HG03565 (cell line): ENCODE data around the gene MUL1.
"Not testable (repeated sequence)": the region's sequence is repeated elsewhere in the genome, so short reads cannot be mapped to it uniquely, and the experiment has no call there.

Experiments
- ATAC-seq: cut with Tn5 transposase; IDR thresholded peaks from one replicate; pipeline ENCODE4 v1.9.1; 2021; ENCODE audit warnings: mild to moderate bottlenecking, moderate library complexity; ENCODE audit not compliant: unreplicated experiment

Gene MUL1

GRCh38 chr1:20507564-20508410 is at the start of gene MUL1:
Gene MUL1 (minus strand): TSS chr1:20508151. CDS start chr1:20508024, 127 bp downstream.
- ATAC-seq = peak; percentile 59

- no peak for ATAC-seq
These were observed 47.8 kb upstream of the MUL1 start for GRCh38 chr1:20555758-20556120.

GRCh38 chr1:20555025-20555757 is 47.2 kb upstream of the MUL1 start:
- ATAC-seq = no peak

GRCh38 chr1:20552728-20553445 is 44.9 kb upstream of the MUL1 start:
- no peak for ATAC-seq

- ATAC-seq = no peak
These were observed 44.2 kb upstream of the MUL1 start, which contains the start of gene FAM43B for GRCh38 chr1:20551945-20552727. Gene FAM43B (plus strand): TSS chr1:20552573. CDS start chr1:20552974, 401 bp downstream.

GRCh38 chr1:20551161-20551560 is 43.2 kb upstream of the MUL1 start:
- no peak for ATAC-seq

GRCh38 chr1:20546637-20547036 is 38.7 kb upstream of the MUL1 start:
- no peak for ATAC-seq

GRCh38 chr1:20540281-20540680 is 32.3 kb upstream of the MUL1 start:
- ATAC-seq = no peak

DNA sequence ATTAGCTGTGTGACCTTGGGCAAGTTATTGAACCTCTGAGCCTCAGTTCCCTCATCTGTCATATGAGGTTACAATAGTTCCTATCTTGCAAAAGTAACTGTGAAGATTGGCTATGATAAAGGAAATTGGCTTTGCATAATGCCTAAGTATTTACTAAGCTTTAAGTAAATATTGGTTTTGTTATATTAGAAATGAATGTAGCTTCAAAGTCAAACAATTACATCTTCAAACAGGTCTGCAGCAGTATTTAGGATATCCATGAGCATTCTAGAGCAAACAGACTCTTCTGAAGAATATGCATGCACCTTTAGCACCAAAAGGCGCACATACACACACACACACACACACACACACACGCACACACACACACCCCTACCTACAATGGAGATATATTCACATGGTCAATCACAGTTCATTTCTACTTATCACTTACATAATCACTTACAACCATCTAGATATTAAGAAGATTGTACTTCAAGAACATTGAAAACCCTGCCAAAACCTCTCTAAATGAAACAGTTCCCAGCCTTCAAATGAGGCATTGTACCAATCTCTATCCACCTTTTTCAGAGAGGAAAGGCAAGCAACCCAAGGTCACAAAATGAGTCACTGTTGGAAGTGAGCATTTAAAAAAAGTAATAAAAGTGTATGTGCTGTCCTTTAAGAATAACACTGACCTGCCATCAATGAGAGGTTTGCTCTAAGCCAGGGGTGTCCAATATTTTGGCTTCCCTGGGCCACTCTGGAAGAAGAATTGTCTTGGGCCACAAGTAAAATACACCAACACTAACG is 31.0 kb upstream of the MUL1 start:
- no peak for ATAC-seq

DNA sequence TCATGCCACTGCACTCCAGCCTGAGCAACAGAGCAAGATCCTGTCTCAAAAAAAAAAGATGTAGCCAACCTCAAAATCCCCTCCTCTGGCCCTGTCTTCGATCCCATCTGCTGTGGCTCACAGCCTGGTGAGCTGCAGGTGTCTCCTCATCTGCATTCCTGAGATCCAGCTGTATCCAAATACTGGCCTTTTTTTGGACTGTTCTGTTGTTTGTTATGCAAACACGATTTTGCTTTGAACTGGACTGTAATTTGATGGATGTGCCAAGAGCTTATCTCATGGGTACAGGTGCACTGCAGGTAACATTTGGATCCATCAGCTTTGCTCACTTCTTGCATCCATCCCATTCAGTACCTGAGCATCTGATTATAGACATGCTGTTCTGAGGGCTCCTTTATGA is 30.3 kb upstream of the MUL1 start:
- ATAC-seq = no peak

DNA sequence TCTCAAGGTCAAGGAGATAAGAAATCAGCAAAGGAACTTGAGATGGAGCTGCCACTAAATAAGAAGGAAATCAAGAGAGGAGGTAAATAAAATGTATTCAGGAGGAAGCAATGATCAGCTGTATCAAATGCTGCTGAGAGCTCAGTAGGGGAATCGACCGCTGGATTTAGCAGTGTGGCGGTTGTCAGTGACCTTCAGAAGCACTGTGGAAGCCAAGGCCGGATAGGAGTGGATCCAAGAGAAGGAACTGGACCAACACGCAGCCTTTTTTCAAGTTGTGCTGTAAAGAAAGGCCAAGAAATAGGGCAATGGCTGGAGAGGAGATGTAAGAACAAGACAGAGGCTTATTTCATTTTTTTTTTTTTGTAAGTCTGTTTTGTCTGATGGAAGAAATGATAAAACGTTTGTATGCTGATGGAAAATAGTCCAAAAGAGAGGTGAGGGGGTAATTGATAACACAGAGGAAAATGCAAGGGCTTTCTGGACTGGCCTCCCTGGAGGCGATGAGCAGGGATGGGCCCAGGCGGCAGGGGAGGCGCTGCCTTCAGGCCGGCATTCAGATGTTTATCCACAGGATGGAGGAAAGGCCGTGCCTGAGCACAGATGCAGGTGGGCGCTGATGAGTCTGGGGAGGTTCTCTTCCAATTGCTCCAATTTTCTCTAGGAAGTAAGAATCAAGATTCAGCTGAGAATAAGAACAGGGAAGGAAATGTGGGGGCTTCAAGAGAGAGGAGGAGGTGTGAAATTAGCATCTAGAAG is 26.9 kb upstream of the MUL1 start:
- no peak for ATAC-seq

DNA sequence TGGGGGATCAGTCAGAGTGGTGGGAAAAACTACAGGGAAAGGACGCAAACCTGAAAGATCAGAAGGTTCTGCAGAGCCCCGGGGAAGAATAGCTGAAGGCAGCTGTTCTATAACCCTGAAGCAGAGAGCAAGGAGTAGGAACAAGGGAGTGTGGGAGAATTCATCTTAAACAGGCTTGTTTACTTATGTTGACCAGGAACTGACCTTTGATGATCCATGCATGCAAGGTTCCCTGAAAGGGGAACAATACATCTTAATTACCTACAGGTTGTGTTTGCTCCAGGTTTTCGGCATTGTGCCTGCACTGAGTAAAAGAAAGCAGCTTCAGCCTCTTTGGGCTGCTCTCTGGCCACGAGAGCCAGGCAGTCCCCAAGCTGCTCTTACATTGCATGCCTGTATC is 25.7 kb upstream of the MUL1 start:
- no peak for ATAC-seq

- no peak for ATAC-seq
These were observed 22.9 kb upstream of the MUL1 start for GRCh38 chr1:20530901-20531300.

- ATAC-seq = no peak
These were observed 22.4 kb upstream of the MUL1 start for GRCh38 chr1:20530306-20530705.

DNA sequence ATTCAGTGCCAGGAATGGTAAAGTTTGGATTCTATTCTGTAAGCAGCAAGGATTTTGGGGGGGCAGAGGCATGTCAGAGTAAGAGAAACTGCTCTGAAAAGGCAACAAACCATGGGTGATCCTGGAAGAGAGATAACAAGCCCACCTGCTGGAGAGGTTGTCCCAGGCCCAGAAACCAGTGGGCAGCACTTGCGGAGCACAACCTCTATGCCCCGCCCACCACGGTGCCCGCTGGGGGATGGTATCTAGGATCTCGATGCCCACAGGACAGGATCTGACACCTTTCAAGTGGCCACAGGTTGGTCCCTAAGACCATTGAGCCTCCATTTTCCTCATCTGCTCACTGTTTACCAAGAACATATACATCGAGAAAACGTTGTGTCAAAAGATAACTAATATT is 20.3 kb upstream of the MUL1 start:
- ATAC-seq = no peak

- no peak for ATAC-seq
These were observed 18.3 kb upstream of the MUL1 start for GRCh38 chr1:20526267-20526666.

DNA sequence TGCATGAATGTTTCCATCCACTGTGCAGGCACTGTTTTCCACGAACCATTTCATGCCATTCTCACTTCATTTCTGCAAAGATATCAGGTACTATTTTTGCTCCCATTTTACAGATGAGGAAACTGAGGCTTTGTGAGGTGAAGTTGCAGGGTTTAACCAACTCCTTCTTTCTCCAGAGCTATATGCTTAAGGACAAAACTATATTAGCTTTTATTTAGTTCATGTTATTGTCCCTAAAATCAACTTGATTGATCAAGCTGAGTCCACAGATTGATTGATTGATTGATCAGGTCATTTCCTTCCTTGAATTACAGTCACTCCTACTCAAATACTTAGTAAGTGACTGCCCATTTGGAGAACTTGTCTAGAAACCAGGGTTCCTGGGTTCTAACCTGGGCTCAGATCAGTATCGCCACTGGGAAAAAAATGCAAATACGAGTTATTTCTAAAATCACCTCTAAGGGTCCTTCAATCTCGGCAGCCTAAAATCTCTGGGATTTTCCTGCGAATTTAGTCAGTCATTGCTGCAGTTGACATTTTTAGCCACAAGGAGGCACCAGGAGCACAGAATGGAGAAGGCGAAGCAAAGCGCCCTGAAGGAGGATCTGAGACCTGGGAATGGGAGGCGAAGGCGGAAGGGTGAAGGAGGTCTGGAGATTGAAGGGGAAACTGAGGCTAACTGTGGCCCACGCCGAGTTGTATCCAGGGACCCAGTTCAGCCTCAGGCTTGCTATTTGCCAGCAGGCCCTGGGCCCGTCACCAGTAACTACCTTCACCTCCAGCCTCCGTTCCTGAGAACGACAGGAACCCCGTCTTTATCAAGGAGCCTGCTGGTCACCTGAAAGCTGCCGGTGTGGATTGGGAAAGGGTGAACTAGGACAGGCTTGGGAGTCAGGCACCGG is 14.3 kb upstream of the MUL1 start:
- no peak for ATAC-seq

DNA sequence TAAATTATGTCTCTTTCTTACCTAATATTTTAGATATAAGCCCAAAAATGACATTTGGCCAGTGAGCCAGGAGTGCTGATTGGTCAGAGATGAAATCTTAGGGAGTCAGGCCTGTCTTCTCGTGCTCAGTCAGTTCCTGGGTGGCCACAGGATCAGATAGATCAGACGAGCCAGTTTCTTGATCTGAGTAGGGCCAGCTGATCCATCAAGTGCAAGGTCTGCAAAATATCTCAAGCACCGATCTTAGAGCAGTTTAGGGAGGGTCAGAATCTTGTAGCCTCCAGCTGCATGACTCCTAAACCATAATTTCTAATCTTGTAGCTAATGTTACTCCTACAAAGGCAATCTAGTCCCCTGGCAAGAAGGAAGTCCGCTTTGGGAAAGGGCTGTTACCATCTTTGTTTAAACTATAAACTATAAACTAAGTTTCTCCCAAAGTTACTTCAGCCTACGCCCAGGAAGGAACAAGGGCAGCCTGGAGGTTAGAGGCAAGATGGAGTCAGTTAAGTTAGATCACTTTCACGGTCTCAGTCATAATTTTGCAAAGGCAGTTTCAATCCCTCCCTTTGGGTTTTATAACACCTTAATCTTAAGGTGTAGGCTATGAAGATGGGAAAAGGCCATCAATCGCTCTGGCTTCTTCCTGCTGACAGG is 11.8 kb upstream of the MUL1 start:
- ATAC-seq = not testable (repeated sequence)
